ENCODE measurements around the gene CXCL10.
A peak's percentile ranks its signal among the peaks of the same experiment; 100 is the strongest.

CXCL10 gene

GRCh38 chr4:75989846-75990528 is 33.3 kb downstream of the CXCL10 start:
- DNase-seq: peak; percentile 4

DNA sequence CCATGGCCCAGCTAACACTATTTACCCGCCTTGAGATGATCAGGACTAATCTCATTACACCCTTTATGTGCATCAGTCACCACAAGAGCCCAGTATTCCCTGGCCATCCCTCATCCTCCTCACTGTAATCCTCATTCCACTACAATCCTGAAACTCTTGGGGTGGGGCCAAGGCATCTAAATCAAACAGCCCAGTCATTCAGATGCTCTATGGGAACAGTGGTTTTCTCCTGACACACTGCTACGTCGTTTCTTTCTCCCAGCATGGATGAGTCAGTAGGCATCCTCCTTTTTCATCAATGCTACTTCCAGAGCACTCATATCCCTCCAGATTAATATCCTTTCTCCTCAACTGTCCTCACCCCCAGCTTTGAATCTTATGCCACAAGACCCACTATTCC is 38.2 kb downstream of the CXCL10 start:
- DNase-seq: no peak

DNA sequence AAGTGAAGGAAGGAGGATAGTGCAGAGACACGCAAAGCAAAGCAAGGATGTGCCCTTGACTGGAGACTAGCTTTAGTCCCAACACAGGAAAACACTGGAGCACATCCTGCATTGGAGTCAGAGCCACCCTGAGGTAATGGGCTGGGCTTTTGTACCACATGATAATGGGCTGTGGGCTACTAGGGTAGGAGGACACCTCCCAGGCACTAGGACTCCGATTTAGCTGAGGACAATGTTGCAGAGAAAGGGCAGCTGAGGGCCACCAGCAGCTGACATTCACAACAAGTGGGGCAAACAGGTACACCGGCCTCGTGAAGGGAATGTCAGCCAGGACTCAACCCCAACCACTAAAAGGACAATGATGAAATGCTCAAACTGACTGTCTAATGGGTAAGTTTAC is 42.7 kb downstream of the CXCL10 start:
- no peak for DNase-seq

GRCh38 chr4:75976177-75976576 is 47.1 kb downstream of the CXCL10 start:
- no peak for DNase-seq

DNA sequence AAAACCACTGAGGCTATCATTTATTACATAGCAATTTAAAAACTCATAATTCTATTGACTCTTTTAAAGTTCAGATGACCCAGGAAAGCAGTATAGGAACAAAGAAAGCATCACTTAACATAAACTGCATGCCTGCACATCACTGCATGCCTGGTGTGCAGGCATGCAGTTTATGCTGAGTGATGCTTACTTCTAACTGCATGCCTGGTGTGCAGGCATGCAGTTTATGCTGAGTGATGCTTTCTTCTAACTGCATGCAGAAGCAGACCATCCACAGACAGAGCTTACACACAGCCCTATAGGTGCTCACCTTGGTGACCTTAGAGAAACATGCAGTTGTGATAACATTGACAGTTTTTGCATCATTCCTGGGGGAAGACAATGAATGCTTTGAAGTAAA is 49.5 kb downstream of the CXCL10 start:
- no peak for DNase-seq

All from central memory CD4-positive, alpha-beta T cell (primary cell).